H1 (cell line): Measurements from ENCODE around the gene CTNND2. TPM values are rescaled to one million over a fixed set of nuclear protein-coding genes. Genes with fewer than 3 reads are reported as not detected.

Source experiments
- CTCF ChIA-PET: fragments of 300-600 bp; sonication (Branson Sonifier 250); formaldehyde crosslinking; loops from one replicate; lab custom pipeline; 2021; ENCODE audit not compliant: partially characterized antibody; lab: Charles Lee
- POLR2A ChIA-PET: fragments of 300-600 bp; sonication (Branson Sonifier 250); formaldehyde crosslinking; loops from one replicate; lab custom pipeline; 2021; ENCODE audit warnings: inconsistent platforms; ENCODE audit not compliant: partially characterized antibody; lab: Charles Lee
- DNase-seq, 2 experiments: peaks; one replicate each; pipeline versions ENCODE4 v3.0.0 to v3.0.0-alpha.2; 2010 to 2022; ENCODE audit warnings: low spot score in 2 of 2, low read depth in 1 of 2, mixed read lengths in 1 of 2
- FAIRE-seq: peaks from 2 replicates; lab custom pipeline; 2011; peaks lifted over from hg19 to GRCh38; lab: Jason Lieb, UNC
- H2AFZ ChIP-seq: 2 replicates; pipeline ENCODE4 v1.8.1; 2012; ENCODE audit warnings: low read length, inconsistent platforms
- H2AK5ac ChIP-seq: 2 replicates; pipeline ENCODE4 v1.6.1; 2013; ENCODE audit warnings: low read depth, low read length
- H2BK120ac ChIP-seq: replicated peaks from 2 replicates; pipeline ENCODE3; 2013; ENCODE audit warnings: low read depth, low read length, inconsistent platforms
- H2BK12ac ChIP-seq: 2 replicates; pipeline ENCODE4 v1.6.1; 2013; ENCODE audit warnings: low read depth, low read length
- H2BK15ac ChIP-seq: 2 replicates; pipeline ENCODE4 v1.6.1; 2013; ENCODE audit warnings: low read length
- H2BK20ac ChIP-seq: 2 replicates; pipeline ENCODE4 v1.6.1; 2013; ENCODE audit warnings: low read length
- H2BK5ac ChIP-seq: 2 replicates; pipeline ENCODE4 v1.6.1; 2013; ENCODE audit warnings: low read depth, low read length
- H3K14ac ChIP-seq: 2 replicates; pipeline ENCODE4 v1.6.1; 2013; ENCODE audit warnings: inconsistent platforms; ENCODE audit not compliant: insufficient read length
- H3K18ac ChIP-seq: 2 replicates; pipeline ENCODE4 v1.6.1; 2013; ENCODE audit warnings: low read length; ENCODE audit errors: extremely low read depth
- H3K23ac ChIP-seq: 2 replicates; pipeline ENCODE4 v1.6.1; 2013; ENCODE audit warnings: inconsistent platforms; ENCODE audit not compliant: insufficient read length
- H3K23me2 ChIP-seq: 2 replicates; pipeline ENCODE4 v1.6.1; 2013; ENCODE audit warnings: low read depth, low read length
- H3K27ac ChIP-seq: 2 replicates; pipeline ENCODE4 v1.6.1; 2011; ENCODE audit warnings: low read depth, low read length, inconsistent platforms
- H3K27me3 ChIP-seq, 4 experiments: replicated peaks in 1 of 4; 1 replicate in 1 of 4; 2 replicates in 3 of 4; pipeline versions ENCODE4 v1.6.1 to v1.8.1; 2011 to 2013; ENCODE audit warnings: low read length in 3 of 4, mild to moderate bottlenecking in 3 of 4, inconsistent platforms in 2 of 4, mixed read lengths in 2 of 4, moderate library complexity in 1 of 4; ENCODE audit not compliant: control insufficient read depth in 3 of 4, insufficient read depth in 3 of 4; ENCODE audit errors: extremely low read depth in 1 of 4
- H3K36me3 ChIP-seq, 4 experiments: 2 replicates each; pipeline versions ENCODE4 v1.6.1 to v1.8.1; 2011 to 2013; ENCODE audit warnings: mild to moderate bottlenecking in 4 of 4, low read length in 3 of 4, moderate library complexity in 2 of 4, control low read depth in 1 of 4, inconsistent platforms in 1 of 4; ENCODE audit not compliant: insufficient read depth in 4 of 4, control insufficient read depth in 2 of 4
- H3K4ac ChIP-seq: replicated peaks from 2 replicates; pipeline ENCODE3; 2013; ENCODE audit warnings: low read length, low read depth, mixed read lengths, inconsistent platforms; ENCODE audit not compliant: insufficient read length
- H3K4me1 ChIP-seq, 4 experiments: replicated peaks in 1 of 4; 1 replicate in 1 of 4; 2 replicates in 3 of 4; pipeline versions ENCODE4 v1.6.1 to v1.8.1; 2011 to 2013; ENCODE audit warnings: low read length in 3 of 4, inconsistent platforms in 2 of 4, mixed read lengths in 1 of 4; ENCODE audit not compliant: insufficient read depth in 4 of 4, control insufficient read depth in 3 of 4
- H3K4me2 ChIP-seq, 2 experiments: 2 replicates each; pipeline versions ENCODE4 v1.6.1 to v1.8.1; 2011 to 2013; ENCODE audit warnings: low read depth in 2 of 2, low read length in 2 of 2, control low read depth in 1 of 2, inconsistent platforms in 1 of 2, mild to moderate bottlenecking in 1 of 2; ENCODE audit not compliant: insufficient read depth in 1 of 2
- H3K4me3 ChIP-seq, 4 experiments: fragments of 200-600, 300-600 bp in 1 of 4; sonication (generic), shearing (Covaris generic), sonication (Bioruptor Twin) in 1 of 4; 2 replicates each; pipeline versions ENCODE4 v1.5.1 to v1.8.1; 2011 to 2016; ENCODE audit warnings: low read length in 4 of 4, low read depth in 3 of 4, control low read depth in 2 of 4, inconsistent platforms in 2 of 4, mild to moderate bottlenecking in 2 of 4, mixed read lengths in 1 of 4, moderate library complexity in 1 of 4; ENCODE audit not compliant: insufficient read depth in 2 of 4; ENCODE audit errors: extremely low read depth in 1 of 4
- H3K56ac ChIP-seq: replicated peaks from 2 replicates; pipeline ENCODE3; 2013; ENCODE audit warnings: low read depth, mild to moderate bottlenecking, mixed read lengths, low read length, inconsistent platforms; ENCODE audit not compliant: insufficient read length
- H3K79me1 ChIP-seq: 2 replicates; pipeline ENCODE4 v1.6.1; 2013; ENCODE audit warnings: low read depth, low read length, control low read depth
- H3K79me2 ChIP-seq, 2 experiments: 2 replicates each; pipeline versions ENCODE4 v1.6.1 to v1.8.1; 2012 to 2013; ENCODE audit warnings: low read length in 2 of 2, mild to moderate bottlenecking in 2 of 2, inconsistent platforms in 1 of 2; ENCODE audit not compliant: insufficient read depth in 2 of 2, control insufficient read depth in 1 of 2
- H3K9ac ChIP-seq, 4 experiments: replicated peaks in 1 of 4; 1 replicate in 1 of 4; 2 replicates in 3 of 4; pipeline versions ENCODE4 v1.6.1 to v1.8.1; 2011 to 2013; ENCODE audit warnings: low read depth in 3 of 4, low read length in 3 of 4, control low read depth in 2 of 4, mild to moderate bottlenecking in 2 of 4, moderate library complexity in 2 of 4, inconsistent platforms in 1 of 4; ENCODE audit errors: extremely low read depth in 1 of 4
- H3K9me3 ChIP-seq, 2 experiments: 2 replicates each; pipeline versions ENCODE4 v1.6.1 to v1.8.1; 2012 to 2013; ENCODE audit warnings: mild to moderate bottlenecking in 2 of 2, moderate library complexity in 2 of 2, control low read depth in 1 of 2, inconsistent platforms in 1 of 2, low read depth in 1 of 2, low read length in 1 of 2, mixed read lengths in 1 of 2; ENCODE audit not compliant: insufficient read depth in 2 of 2
- H4K20me1 ChIP-seq, 2 experiments: replicated peaks in 1 of 2; 2 replicates each; pipeline versions ENCODE3 to v1.8.1; 2011 to 2013; ENCODE audit warnings: inconsistent platforms in 2 of 2, low read length in 2 of 2, mild to moderate bottlenecking in 1 of 2; ENCODE audit not compliant: insufficient read depth in 2 of 2, control insufficient read depth in 1 of 2
- H4K5ac ChIP-seq: 2 replicates; pipeline ENCODE4 v1.6.1; 2013; ENCODE audit warnings: low read length, low read depth, mixed read lengths, inconsistent platforms; ENCODE audit not compliant: insufficient read length
- H4K8ac ChIP-seq: 2 replicates; pipeline ENCODE4 v1.8.0; 2013; ENCODE audit warnings: mild to moderate bottlenecking, moderate library complexity, low read length, inconsistent platforms; ENCODE audit not compliant: insufficient read depth; ENCODE audit errors: extremely low read depth
- H4K91ac ChIP-seq: replicated peaks from 2 replicates; pipeline ENCODE3; 2013; ENCODE audit warnings: low read length, mixed read lengths, inconsistent platforms; ENCODE audit not compliant: insufficient read length
- KDM5A ChIP-seq: fragments of 200-600 bp; IDR thresholded peaks from 2 replicates; pipeline ENCODE4 v1.7.1; 2012; ENCODE audit warnings: mild to moderate bottlenecking, low read length, inconsistent platforms, mixed read lengths
- RNF2 ChIP-seq: fragments of 200-900, 300-1000 bp; sonication (generic); IDR thresholded peaks from 2 replicates; pipeline ENCODE4 v1.7.1; 2016; ENCODE audit warnings: borderline replicate concordance, low read depth, mild to moderate bottlenecking, antibody characterized with exemption, low read length; ENCODE audit not compliant: poor library complexity, severe bottlenecking; ENCODE audit errors: missing control alignments
- SIRT6 ChIP-seq: IDR thresholded peaks from one replicate; pipeline ENCODE4 v1.7.1; 2012; ENCODE audit warnings: low read length, inconsistent platforms
- SRF ChIP-seq: IDR thresholded peaks from 2 replicates; pipeline ENCODE4 v1.6.1; 2011; ENCODE audit warnings: mild to moderate bottlenecking, low read depth, low read length, moderate library complexity
- WGBS, 2 experiments: shearing (Covaris generic) in 1 of 2; methylation state at CpG; one replicate each; pipeline versions ENCODE4 v1.1.6 to v1.1.7; 2013 to 2015; ENCODE audit warnings: low lambda C conversion rate in 2 of 2, mixed read lengths in 2 of 2, inconsistent platforms in 1 of 2, low coverage in 1 of 2, missing lambda C conversion rate in 1 of 2; ENCODE audit not compliant: insufficient replicate concordance in 2 of 2, insufficient coverage in 1 of 2, insufficient read length in 1 of 2; ENCODE audit errors: extremely low coverage in 1 of 2, missing lambda C conversion rate in 1 of 2; 5-methylcytosine and 5-hydroxymethylcytosine counted together
- polyA plus RNA-seq, 7 experiments: library from polyadenylated mRNA; depleted of rRNA in 3 of 7; stranded (reverse) in 5 of 7; unstranded in 2 of 7; fragments of >200 nt in 5 of 7; fragments of 200-250 nt in 2 of 7; gene quantifications; 1 replicate in 5 of 7; 2 replicates in 1 of 7; 4 replicates in 1 of 7; pipeline versions ENCODE4 v1.2.1 to v1.2.3, GENCODE V29; 2011 to 2013; ENCODE audit warnings: missing spikeins in 2 of 7, mixed read lengths in 2 of 7
- total RNA-seq: library from RNA; stranded (reverse); fragmentation: NEBNext Ultra II Directional; extraction: Animal tissue kit (Norgen Biotek cat#: 25700); gene quantifications from 2 replicates; pipeline ENCODE4 v1.2.1, GENCODE V29; 2021

CTNND2 gene
- total and polyA plus RNA-seq, 2 of the 8 experiments (the other 6 are each of a cell fraction or from before 2014, with no cell fraction given) = 7.4 to 14.2 TPM

- Histone ChIP-seq H2BK12ac (no peak overlapping the region), H3K79me1 (no peaks in the 10 kb centered on the region), H2BK20ac (no peak overlapping the region), H2BK5ac (no peak overlapping the region), H4K91ac (no peak overlapping the region), H3K18ac (no peak overlapping the region), H3K79me2 (no peaks in the 10 kb centered on the region), H2BK120ac (no peak overlapping the region), H4K20me1 (no peaks in the 10 kb centered on the region), H2AK5ac (no peak overlapping the region), H3K23me2 (no peaks in the 10 kb centered on the region), H3K4ac (no peak overlapping the region), H3K27me3 (no peaks in the 10 kb centered on the region), H3K4me3 (no peak overlapping the region), H2AFZ (no peak overlapping the region), H3K27ac (no peak overlapping the region), H3K9ac (no peak overlapping the region), H3K9me3 (no peaks in the 10 kb centered on the region), H3K23ac (no peak overlapping the region), H3K56ac (no peak overlapping the region), H2BK15ac (no peak overlapping the region), H3K4me2 (no peak overlapping the region), H3K14ac (no peak overlapping the region), H3K36me3 (no peaks in the 10 kb centered on the region), H3K4me1 (peaks cover 0 to 5% (median 0%) of the 10 kb centered on the region in 4 experiments; a peak in 1 of 7 replicates), H4K5ac (no peak overlapping the region), H4K8ac (no peak overlapping the region; the same call in 1 of the 2 replicates)
- POLR2A ChIA-PET = no interaction called here
- no peak for FAIRE-seq
- no peak for DNase-seq
- 88% methylated on average over 3 of the region's 3 CpGs; no CpG with 5 or more reads in 1 of the 2 experiments for WGBS, 2 experiments
- CTCF ChIA-PET = interaction anchor here (1.0 kb wide), 1 partner anchor 12 kb away, joined by 3 read pairs; no protein-coding TSS in a partner anchor
- TF ChIP-seq KDM5A (no peak), SRF (no peak), SIRT6 (no peak), RNF2 (no peak)
Observed at GRCh38 chr5:11212706-11213105, 691.5 kb downstream of the CTNND2 start.
